NCI-H226 (cell line): ENCODE results near the gene SMARCD1.
"Not testable (repeated sequence)": the region's sequence is repeated elsewhere in the genome, so short reads cannot be mapped to it uniquely, and the experiment has no call there.

ENCODE experiments used
- DNase-seq: peaks from one replicate; pipeline ENCODE4 v3.0.0-alpha.2; 2015

The SMARCD1 gene

DNA sequence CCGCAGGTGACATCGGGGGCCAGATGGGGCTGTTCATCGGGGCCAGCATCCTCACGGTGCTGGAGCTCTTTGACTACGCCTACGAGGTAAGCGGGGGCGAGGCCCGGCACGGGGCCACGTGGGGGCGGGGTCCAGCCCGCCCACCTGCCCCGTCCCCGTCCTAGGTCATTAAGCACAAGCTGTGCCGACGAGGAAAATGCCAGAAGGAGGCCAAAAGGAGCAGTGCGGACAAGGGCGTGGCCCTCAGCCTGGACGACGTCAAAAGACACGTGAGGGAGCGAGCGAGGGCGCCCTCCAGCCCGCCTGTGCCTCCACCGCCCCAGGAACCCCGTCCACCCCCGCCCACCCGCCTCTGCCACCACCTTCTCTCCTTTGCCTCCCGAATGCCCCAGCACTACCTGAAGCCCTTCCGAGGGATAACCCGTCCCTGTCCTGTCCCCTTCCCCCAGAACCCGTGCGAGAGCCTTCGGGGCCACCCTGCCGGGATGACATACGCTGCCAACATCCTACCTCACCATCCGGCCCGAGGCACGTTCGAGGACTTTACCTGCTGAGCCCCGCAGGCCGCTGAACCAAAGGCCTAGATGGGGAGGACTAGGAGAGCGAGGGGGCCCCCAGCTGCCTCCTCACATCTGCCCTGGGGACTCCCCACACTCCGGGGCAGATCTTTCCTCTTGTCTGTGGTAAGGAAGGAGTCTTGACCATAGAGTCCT is 3.9 kb upstream of the SMARCD1 start:
- DNase-seq, result no peak

DNA sequence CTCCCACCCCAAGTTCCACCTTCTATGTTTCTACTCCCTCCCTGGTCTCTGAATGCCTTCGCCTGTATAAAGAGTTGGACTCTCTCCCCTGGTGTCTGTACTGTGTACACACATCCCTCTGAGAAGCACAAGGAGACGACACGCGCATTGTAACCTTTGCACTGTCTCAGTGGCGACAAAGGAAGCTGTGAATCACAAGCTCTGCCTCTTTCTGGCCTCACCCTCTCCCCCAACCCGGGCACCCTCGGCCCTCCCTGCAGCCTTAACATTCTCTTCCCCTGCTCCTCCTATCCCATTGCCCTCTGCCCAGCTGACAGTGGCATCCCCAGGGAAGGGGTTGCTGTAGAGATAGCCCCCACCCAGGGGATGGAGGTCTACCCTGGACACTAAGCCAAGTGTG is 2.5 kb upstream of the SMARCD1 start:
- DNase-seq, result no peak

DNA sequence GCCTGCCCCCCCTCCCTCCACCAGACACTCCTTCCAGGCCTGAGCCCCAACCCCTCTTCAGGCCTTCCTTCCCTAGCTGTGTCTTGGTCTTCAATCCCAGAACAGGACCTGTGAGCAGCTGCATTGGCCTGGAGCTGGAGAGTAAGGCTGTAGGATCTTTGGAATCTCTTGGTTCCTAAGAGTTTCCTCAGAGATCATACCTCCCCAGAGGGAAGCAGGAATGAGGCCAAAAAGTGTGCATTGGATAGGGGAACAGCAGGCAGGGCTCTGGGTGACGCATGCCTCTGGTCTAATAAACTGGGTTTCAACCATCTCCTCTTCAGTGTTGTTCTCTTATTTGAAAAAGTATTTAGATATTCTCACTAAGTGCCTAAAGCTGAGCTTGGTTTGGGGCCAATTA is 1.8 kb upstream of the SMARCD1 start:
- no peak for DNase-seq

DNA sequence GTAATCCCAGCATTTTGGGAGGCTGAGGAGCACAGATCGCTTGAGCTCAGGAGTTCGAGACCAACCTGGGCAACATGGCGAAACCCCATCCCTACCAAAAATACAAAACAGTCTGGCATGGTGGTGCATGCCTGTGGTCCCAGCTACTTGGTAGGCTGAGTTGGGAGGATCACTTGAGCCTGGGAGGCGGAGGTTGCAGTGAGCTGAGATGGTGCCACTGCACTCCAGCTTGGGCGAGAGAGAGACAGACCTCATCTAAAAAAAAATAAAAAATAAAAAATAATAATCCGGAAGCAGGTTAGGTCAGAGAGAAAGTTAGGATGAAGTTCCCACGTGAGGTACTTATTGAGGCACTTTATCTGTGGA is 750 bp upstream of the SMARCD1 start:
- not testable (repeated sequence) for DNase-seq

DNA sequence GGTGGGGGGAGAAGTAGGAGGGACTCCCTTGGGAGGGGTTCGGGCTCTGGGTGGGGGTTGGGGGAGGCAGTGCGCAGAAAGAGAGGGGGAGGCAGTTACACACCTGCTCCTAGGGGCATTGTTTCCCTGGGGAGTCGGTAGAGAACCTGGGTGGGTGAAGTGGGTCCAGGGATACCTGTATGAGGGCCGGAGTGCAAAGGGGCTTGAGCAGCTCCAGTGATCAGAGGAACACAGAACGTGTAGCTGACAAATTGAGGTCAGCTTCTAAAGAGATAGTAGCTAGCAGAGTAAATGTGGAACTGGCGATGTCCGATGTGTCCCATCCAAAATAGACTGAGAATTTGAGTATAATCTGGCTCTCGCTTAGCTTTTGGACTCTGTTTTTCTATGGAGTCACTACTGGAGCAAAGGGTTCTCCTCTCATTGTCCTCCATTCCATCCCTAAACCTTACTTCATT is 502 bp downstream of the SMARCD1 start:
- DNase-seq, result no peak

DNA sequence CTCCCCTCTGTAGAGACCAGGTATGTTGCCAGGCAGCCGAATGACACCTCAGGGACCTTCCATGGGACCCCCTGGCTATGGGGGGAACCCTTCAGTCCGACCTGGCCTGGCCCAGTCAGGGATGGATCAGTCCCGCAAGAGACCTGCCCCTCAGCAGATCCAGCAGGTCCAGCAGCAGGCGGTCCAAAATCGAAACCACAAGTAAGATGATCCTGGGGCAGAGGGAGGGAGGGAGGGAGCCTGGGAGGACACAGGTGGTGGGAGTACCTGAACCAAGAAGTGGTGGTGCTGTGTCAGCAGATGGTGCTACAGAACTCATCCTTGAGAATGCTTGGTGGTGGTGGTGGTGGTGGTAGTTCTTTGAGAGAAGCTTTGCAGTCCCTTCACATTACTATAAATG is 1.0 kb downstream of the SMARCD1 start:
- DNase-seq, result no peak

DNA sequence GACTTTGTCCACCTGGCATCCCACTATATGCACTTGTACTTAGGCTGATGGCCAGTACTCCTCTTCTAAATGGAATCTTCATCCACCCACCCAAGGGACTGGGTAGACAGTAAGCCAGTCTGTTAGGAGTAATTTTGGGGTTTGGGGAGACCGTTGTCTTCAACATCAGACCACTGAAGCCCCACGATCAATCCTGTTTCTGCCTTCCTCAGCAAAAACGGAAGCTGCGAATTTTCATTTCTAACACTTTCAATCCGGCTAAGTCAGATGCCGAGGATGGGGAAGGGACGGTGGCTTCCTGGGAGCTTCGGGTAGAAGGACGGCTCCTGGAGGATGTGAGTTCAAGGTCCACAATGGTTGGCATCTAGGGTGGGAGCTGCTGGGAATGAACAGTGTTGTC is 2.0 kb downstream of the SMARCD1 start:
- DNase-seq, result no peak

DNA sequence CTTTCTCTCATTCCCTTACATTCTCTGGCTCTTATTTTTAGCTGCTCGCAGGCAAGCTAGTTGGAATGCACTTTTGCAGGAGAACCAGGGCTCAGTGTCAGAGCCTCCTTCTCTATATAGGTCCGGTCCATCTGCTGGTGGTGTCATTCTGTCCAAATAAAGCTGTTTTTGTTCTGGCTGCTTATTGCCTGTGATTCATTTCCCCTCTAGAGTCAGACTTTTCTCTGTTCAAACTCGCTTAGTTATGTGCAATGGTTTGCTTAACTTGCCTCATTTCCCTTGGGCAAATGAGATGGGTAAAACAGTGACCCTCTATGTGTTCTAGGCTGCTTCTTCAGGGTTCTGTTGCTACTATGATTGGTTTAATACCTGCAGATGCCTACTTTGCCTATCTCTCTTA is 2.9 kb downstream of the SMARCD1 start:
- no peak for DNase-seq

DNA sequence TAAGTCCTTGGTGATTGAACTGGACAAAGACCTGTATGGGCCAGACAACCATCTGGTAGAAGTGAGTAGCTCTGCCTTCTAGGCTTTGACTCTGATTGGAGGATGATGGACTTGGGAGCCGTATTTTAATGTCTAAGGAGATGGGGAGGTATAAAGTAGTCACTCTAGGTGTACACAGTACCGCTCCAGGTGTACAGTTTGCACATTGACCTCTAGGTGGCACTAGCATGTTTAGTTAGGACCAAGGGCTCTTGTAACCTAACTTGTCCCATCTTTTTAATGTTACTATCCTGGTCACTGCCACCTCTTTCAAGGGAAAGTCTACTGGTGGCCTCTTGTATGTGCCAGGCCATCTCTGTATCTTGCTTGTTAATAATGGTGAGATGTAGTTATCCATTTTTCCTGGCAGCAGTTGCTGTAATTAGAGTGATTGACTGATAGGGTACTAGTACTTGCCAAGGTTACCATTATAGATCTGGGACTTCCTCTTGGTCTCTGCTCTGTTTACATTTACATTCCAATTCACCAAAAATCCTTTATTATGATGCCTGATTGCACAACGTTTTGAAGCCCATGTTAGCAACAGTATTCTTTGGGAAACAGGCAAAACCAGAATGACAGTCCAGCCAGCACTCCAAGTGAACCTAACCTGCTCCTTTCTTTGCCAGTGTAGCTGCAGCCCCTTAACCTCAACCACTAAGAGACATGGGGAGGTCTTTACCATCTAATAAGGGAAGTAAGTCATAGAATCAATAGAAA is 3.6 kb downstream of the SMARCD1 start:
- DNase-seq, result peak; percentile 40

DNA sequence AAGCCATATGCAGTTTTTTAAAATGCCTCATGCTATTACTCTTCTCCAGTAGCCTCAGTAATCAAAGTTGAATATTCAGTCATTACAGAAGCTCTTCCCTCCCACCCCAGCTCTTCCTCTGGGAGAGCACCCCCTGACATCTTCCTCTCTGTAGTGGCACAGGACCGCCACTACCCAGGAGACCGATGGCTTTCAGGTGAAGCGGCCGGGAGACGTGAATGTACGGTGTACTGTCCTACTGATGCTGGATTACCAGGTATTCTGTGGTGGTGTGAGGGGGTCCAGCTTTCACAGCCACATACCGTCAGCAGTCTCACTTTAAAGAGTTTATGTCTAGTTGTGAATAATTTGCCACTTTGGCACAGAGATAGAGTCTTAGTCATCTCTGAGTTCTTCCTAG is 4.6 kb downstream of the SMARCD1 start:
- no peak for DNase-seq

DNA sequence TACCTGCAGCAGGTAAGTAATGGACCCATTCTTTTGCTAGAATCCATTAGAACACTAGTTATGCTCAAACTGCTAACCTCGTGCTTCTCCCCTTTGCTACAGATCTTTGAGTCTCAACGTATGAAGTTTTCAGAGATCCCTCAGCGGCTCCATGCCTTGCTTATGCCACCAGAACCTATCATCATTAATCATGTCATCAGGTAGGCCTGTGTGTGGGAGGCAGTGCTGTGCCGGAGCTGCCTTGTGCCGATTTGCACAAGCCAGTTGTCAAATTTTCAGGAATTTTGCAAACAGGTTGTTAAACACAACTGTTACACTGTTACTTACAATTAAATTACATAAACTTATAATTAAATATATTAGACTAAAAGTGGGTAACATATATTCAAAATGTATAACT is 5.2 kb downstream of the SMARCD1 start:
- no peak for DNase-seq

DNA sequence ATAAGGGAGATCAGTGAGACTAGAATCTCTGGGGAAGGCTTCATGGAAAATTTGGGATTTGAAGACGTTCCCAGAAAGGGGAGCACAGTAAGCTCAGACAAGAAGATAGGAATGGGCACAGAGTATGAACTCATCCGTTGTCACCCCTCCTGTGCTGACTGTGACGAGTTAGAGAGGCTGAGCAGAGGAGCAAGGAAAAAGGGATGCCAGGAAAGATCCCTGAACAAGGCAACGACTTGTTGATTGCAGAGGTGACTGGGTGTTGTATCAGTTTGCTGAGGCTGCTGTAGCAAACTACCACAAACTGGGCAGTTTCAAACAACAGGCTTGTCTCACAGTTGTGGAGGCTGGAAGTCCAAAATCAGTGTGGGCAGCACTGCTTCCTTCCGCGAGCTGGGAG is 12.8 kb downstream of the SMARCD1 start:
- no peak for DNase-seq

DNA sequence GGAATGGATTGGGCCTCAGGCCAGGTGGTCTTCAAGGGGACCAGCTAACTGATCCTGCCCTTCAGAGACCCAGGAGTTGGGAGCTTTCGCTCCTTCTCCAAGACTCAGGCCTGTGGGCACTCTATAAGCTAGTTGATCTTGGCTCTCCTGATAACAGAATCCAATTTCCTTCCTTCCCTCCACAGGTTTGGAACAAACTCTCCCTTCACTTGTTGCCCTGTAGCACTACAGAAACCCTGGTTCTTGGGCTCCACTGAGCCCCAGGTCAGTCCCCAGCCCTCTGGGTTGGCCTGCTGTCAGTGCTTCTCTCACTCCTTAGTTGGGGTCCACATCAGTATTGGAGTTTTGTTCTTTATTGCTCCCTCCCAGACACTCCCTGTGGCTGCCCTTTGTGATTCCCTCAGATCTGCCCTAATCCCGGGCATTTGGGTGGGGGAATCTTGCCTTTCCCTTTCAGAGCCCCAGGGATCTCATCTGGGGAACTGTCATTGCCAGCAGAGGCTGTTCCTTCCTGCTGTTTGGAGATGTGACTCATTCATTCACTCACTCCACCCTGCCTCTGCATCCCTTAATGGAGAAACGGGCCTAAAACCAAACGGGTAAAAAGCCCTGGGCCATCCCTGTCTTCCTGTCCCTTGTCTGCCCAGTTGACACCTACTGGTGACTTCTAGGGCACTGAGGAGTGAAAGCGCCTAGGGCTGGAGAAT is 14.3 kb downstream of the SMARCD1 start:
- DNase-seq, result no peak

DNA sequence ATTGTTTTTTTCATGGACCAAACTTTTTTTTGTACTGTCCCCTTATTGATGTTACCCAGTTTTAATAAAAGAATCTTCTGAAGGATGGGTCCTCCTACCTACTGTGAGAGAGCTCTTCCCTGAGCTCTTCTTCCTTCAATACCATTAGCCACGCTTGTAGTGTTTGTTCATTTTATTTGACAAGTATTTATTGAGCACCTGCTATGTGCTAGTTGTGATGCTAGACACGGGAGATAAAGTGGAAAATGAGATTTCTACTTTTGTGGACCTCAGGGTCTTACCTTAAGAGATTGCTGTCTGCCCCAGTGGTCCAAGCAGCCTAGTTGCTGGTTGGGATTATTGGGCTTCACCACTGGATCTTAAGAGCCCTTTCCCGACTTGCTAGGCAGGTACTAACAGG is 15.4 kb downstream of the SMARCD1 start:
- no peak for DNase-seq

DNA sequence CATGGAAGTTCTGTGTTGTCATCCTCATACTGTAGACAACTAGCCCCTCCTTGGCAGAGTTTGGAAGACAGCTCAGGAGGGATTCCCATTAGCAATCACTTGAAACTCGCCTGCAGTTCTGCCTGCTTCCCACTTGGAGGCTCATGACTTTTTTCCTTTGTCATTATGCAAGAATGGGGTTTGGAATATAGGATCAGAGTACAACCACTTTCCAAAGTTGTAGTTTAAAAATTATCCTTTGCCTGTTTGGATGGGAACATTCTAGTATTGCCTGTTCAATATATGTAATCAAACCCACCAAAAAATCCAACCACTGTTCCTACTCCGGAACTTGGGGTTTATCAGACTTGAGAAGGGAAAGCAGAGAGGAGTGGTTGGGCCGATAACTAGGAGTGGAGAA is 16.5 kb downstream of the SMARCD1 start:
- DNase-seq, result peak; percentile 43

DNA sequence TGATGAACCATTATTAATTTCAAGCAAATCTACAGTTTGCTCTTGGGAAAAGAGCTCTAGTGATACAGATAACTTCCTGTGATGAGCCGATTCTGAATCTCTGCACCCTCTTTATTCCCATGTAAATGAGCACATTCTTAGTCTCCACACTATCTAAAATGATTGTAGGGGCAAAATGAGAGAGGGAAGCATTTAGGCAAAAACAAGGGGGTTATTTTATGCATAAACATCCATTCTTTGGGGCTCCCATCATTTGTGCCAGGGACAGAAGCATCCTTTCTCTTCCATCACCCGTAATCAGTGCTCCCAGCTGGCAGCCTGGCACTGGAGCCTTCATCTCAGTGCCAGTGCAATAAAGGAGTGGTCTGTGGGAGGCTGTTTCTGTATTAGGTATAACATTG is 17.0 kb downstream of the SMARCD1 start:
- DNase-seq, result no peak

DNA sequence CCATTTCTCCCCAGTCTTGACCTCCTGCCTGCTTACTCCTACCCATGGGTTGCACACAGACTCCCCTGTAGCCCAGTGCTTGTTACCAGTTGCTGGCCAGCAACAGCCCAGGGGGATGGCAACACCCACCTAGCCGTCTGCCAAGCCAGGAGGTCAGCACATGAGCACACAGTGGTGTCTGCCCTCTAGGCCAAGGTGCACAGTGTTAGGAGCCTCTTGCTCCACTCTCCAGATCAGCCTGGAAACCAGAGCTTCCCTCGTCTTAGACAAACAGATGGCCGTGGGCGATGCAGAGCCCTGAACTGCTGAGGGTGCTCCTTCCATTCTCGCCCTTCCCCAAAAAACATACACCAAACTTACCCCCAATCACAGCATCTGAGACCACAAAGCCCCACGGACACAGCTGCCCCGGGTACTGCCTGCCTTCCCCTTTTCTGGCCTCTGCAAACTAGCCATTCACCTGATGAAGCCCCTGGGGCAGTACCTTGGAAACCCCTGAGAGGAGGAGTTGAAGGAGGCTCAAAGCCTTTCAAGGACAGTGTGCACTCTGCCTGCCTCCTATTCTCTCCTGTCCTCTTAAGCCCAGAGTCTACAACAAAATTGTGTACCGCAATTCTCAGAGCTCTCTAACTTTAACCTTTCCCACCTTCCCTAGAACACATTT is 17.6 kb downstream of the SMARCD1 start:
- DNase-seq, result no peak

DNA sequence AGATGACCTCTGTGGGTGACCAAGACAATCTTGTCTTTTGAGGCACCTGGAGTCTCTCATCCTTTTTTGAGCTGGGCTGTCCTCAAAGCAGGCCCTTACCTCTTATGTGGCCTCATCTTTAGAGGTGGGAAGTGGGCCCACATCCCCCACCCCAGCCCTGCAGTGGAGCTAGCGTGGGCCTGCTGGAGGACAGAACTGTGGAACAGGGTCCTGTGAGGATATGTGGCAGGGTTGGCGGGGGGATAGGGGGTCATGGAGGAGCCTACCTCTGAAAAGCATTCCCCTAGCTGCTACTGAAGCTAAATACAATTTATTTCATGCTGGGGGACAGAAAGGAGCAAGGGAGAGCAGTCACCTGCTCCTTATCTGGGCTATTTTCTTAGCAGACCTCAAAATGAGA is 18.2 kb downstream of the SMARCD1 start:
- DNase-seq, result no peak

DNA sequence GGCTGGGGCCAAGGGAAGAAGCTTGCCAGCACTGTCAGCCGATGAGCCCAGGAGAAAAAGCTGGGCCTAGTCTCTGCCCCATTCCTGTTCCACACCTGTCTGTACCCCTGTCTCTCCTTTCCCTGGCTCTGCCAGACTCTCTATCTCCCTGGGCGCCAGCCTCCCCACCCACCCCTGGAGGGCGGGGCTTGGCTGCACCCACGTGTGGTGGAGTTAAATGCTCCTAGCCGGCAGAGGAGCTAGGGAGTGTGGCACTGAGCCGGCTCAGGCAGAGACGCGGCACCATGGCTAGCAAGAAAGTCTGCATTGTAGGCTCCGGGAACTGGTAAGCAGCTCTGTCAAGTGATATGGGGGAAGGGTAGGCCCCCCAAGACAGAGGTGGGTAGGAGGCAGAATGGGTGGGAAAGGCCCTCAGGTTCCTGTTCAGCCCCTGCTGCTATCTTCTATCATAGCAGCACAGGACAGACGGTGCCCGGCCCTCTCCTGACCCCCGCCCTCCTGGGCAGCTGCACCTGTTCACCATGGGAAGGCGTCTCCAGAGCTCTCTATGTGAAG is 18.7 kb downstream of the SMARCD1 start, which contains the start of gene GPD1:
GPD1 (plus strand) TSS at position 242 of the 555 bp plus-strand sequence; CDS start at position 285, 43 bp downstream.
- peak; percentile 78 for DNase-seq

DNA sequence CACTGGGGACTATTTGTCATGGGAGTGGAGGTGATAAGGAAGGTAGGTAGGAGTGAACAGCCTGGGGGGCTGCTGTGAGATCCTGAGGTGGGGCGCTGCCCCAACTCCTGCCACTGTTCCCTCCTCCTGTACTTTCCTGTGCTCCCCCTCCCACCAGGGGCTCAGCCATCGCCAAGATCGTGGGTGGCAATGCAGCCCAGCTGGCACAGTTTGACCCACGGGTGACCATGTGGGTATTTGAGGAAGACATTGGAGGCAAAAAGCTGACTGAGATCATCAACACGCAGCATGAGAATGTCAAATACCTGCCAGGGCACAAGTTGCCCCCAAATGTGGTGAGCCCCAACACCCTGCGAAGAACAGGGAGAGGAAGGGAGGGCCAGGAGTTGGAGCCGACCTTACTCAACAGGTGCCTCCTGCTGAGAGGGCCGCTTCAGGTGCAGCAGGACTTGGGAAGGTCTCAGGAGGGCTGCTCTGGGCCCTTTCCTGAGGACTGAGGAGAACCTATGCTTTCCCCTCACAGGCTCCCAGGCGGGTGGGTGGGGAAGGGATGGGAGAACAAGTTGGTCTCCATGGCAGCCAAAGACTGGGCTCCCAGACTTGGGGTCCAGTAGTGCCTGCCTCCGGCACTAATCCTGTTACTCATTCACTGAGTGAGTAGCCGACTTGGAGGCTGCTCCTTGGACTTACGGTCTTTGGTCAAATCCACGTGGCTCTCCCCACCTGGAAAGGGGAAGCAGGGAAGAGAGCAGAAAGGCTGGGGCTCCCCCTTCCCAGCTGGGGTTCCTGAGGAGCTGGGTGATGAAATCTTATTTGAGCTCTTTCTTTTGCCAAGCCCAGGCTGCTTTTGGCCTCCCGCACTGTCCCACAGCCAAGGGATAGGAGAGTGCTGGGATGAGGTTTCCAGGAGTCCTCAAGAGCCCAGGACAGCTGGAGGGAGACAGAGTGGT is 19.6 kb downstream of the SMARCD1 start:
- no peak for DNase-seq

DNA sequence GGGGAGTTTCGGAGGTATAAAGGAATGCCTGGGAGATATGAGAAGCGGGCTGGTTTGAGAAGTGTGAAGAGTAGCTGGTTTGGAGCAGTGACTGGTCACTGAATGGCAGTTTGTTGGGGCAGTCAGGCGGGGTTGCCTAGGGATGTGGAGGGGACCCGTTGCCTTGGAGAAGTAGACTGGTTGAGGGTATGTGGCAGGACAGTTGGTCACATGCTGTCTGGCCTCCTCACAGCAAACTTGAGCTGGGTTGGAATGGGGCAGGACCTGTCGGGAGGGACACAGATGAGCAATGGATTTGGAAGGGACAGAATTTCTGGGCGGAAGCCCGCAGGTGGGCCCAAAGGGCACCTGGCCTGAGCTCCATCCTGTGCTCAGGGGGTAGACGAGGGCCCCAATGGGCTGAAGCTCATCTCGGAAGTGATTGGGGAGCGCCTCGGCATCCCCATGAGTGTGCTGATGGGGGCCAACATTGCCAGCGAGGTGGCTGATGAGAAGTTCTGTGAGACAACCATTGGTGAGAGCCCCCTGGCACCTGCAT is 20.8 kb downstream of the SMARCD1 start:
- no peak for DNase-seq

DNA sequence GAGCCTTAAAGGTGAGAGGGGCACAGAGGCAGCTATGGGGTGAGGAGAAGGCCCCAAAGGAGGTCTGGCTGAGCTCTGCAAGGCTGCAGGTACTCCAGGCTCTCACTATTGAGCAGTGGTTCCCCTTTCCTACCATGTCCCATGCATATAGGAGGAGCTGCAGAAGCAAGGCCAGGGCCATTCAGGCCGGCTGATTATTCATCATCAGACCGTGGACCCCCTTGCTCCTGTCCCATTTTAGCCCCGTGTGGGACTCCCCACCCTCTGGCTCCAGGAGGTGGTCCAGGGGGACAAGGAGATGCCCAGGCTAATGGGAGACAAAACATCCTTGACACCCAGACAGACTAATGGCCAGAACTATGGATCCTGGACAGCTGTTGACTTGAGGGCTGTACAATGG is 21.8 kb downstream of the SMARCD1 start:
- no peak for DNase-seq
